HCT116 (cell line): ENCODE measurements around the gene TBXA2R.

Experiments
- CTCF ChIP-seq, 3 experiments: fragments of 200-600 bp in 1 of 3; sonication (generic) in 1 of 3; IDR thresholded peaks in 2 of 3; conservative IDR thresholded peaks in 1 of 3; 2 replicates each; pipeline ENCODE4 v1.5.1; 2012 to 2017; ENCODE audit warnings: low read depth in 2 of 3, low read length in 2 of 3, antibody characterized with exemption in 1 of 3, borderline replicate concordance in 1 of 3, control low read depth in 1 of 3, mild to moderate bottlenecking in 1 of 3, mixed read lengths in 1 of 3, mixed run types in 1 of 3, moderate library complexity in 1 of 3; ENCODE audit not compliant: insufficient read depth in 1 of 3
- JUND ChIP-seq: IDR thresholded peaks from 2 replicates; pipeline ENCODE4 v1.6.1; 2012
- POLR2A ChIP-seq: IDR thresholded peaks from 2 replicates; pipeline ENCODE4 v1.7.0; 2011; ENCODE audit warnings: borderline replicate concordance; ENCODE audit not compliant: insufficient read depth, insufficient read length; ENCODE audit errors: extremely low read depth
- POLR2AphosphoS5 ChIP-seq: IDR thresholded peaks from 2 replicates; pipeline ENCODE4 v1.6.1; 2011; ENCODE audit warnings: mild to moderate bottlenecking, low read depth, low read length, moderate library complexity
- ZFX ChIP-seq: fragments of 450-650 bp; IDR thresholded peaks from 2 replicates; pipeline ENCODE4 v1.6.1; 2017
- TF ChIP-seq, protein P1 (sequence below): IDR thresholded peaks from 2 replicates; pipeline ENCODE4 v1.6.1; 2012

GRCh38 chr19:3549816-3550215 lies 56.9 kb downstream of the TBXA2R start:
- TF ChIP-seq CTCF (IDR thresholded peaks at IDR 0.05 in 2 of 3, conservative IDR thresholded peaks at IDR 0.05 in 1 of 3; ENCODE audit: borderline replicate concordance in 1 of 3, insufficient read depth in 1 of 3, low read depth in 2 of 3, low read length in 2 of 3): no peak
- TF ChIP-seq ZFX: no peak
- no peak for TF ChIP-seq POLR2AphosphoS5
- TF ChIP-seq POLR2A: no peak
- no peak for TF ChIP-seq JUND
- TF ChIP-seq, protein P1, sequence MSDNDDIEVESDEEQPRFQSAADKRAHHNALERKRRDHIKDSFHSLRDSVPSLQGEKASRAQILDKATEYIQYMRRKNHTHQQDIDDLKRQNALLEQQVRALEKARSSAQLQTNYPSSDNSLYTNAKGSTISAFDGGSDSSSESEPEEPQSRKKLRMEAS: no peak
